WI38 (cell line): ENCODE measurements around the gene ITGB2.

Experiments
- H3K4me3 ChIP-seq: 2 replicates; pipeline ENCODE4 v1.5.1; 2011; ENCODE audit warnings: low read depth, mild to moderate bottlenecking, control low read depth, low read length
- TF ChIP-seq, protein P1 (sequence below): IDR thresholded peaks from 2 replicates; pipeline ENCODE4 v1.5.1; 2012; ENCODE audit warnings: low read depth, mild to moderate bottlenecking, control low read depth, low read length

ITGB2 gene

GRCh38 chr21:44910229-44911067 lies 10.3 kb downstream of the ITGB2 start:
- TF ChIP-seq, protein P1, sequence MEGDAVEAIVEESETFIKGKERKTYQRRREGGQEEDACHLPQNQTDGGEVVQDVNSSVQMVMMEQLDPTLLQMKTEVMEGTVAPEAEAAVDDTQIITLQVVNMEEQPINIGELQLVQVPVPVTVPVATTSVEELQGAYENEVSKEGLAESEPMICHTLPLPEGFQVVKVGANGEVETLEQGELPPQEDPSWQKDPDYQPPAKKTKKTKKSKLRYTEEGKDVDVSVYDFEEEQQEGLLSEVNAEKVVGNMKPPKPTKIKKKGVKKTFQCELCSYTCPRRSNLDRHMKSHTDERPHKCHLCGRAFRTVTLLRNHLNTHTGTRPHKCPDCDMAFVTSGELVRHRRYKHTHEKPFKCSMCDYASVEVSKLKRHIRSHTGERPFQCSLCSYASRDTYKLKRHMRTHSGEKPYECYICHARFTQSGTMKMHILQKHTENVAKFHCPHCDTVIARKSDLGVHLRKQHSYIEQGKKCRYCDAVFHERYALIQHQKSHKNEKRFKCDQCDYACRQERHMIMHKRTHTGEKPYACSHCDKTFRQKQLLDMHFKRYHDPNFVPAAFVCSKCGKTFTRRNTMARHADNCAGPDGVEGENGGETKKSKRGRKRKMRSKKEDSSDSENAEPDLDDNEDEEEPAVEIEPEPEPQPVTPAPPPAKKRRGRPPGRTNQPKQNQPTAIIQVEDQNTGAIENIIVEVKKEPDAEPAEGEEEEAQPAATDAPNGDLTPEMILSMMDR: no peak
- no peak overlapping the region for H3K4me3 ChIP-seq

DNA sequence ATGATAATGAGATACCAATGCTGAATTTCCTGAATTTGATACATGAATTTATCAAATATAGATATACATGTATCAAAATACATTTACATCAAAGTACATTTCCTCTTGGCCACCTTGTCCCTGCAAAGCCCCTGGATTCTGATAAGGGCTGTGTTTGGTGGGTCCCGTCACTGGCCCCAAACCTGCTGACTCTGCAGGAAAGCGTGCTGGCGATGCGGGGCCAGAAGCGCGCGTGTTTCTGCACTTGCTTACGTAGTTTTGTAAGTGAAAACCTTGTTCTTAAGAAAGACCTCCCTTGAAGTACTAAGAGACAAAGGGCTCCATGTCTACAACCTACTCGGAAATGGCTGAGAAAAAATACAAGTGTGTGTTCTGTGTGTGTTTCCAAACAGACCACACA lies 11.0 kb downstream of the ITGB2 start:
- TF ChIP-seq, protein P1: no peak
- H3K4me3 ChIP-seq: no peak overlapping the region

DNA sequence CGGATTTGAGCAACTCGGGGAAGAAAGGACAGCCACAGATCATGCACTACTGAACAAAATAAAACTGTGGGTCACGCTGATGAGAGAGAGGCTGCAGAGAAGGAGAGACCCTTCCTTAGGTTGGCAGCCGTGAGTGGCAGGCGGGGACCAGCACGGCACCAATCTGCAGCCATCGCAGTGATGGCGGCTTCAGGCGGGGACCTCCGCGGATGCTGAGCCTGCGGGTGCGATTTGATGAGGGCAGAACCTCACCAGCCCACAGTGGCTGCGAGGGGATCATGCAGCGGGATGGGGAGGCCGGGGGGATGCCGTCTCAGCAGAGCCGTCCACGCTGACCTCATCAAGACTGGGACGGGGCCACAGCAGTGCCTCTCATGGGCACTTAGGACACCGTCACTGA lies 11.8 kb downstream of the ITGB2 start:
- TF ChIP-seq, protein P1: no peak
- H3K4me3 ChIP-seq: no peak overlapping the region

- TF ChIP-seq, protein P1: no peak
- no peak overlapping the region for H3K4me3 ChIP-seq
These were observed 12.5 kb downstream of the ITGB2 start for GRCh38 chr21:44907966-44908895.

DNA sequence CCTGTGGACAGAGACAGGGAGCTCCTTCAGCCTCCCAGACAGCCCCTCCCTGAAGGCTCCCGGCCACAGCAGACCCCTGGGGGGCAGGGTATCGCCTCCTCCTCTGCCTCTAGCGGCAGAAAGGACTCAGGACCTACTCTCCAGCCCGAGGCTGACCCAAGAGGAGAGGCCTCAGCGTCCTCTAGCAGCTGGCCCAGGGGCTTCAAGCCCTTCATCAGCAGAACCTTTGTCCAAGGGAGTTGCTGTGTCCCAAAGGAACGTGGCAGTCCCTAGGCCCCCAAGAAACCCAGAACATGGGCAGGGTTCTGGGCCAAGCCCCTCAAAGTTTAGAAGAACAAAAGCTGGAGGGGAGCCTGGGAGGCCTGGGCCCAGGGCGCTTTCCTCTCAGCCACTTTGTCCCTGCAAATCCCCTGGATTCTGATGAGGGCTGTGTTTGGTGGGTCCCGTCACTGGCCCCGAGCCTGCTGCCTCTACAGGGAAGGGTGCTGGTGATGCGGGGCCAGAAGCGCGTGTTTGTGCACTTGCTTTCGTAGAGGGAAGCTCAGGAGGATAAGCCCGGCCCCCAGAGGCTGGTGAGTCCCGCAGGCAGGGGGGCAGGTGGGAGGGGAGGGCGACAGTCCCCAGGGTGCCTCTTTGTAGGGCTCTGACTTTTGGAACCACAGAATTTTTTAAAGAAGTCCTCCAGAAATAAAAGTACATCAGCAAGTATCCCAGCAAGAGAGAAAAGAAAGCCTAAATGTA lies 13.3 kb downstream of the ITGB2 start:
- H3K4me3 ChIP-seq: no peak overlapping the region

DNA sequence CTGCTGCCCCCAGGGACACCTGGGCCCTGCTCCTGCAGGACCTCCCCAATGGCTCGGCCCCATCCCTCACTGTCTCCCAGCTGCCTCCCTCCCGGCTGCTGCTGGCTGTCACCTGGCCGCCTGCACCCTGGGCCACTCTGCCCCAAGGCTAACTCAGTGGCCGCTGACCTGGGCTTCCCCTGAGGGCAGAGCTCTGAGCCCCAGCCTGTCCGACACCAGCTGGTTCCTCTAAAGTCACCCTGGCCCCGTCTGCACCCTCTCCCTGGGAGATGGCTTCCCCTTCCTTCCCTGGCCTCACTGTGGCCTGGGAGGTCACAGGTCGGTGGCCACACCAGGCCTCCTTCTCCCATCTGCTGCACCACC lies 15.0 kb downstream of the ITGB2 start:
- TF ChIP-seq, protein P1: no peak
- H3K4me3 ChIP-seq: no peak overlapping the region

More for the DNA sequence above, 13.3 kb downstream of the ITGB2 start:
- TF ChIP-seq, protein P1: no peak
